Measurements from ENCODE around the gene STAT5B.
A peak's percentile ranks its signal among the peaks of the same experiment; 100 is the strongest.
"Not testable (repeated sequence)": the region's sequence is repeated elsewhere in the genome, so short reads cannot be mapped to it uniquely, and the experiment has no call there.

STAT5B gene

GRCh38 chr17:42276359-42276608 is at the start of gene STAT5B:
Gene STAT5B, minus strand, starts transcription at chr17:42276391. Its CDS starts 44,264 bp downstream, at chr17:42232127.
- no peaks in the 10 kb centered on the region for H3K27me3 ChIP-seq (replicated peaks; ENCODE audit: control insufficient read depth, insufficient read depth, low read length)
- no peak for TF ChIP-seq CTCF (IDR thresholded peaks at IDR 0.05; ENCODE audit: insufficient read depth, low read length, poor library complexity, severe bottlenecking)
- H3K4me3 ChIP-seq (replicated peaks; ENCODE audit: low read depth, low read length) = peak within 1 kb of the TSS; percentile 91
- no peaks in the 10 kb centered on the region for H3K36me3 ChIP-seq (ENCODE audit: control insufficient read depth, insufficient read depth, low read length)
- peak; percentile 83 for DNase-seq (ENCODE audit: extremely low read depth, insufficient read length)

GRCh38 chr17:42325026-42325425 is 48.8 kb upstream of the STAT5B start:
- no peak for TF ChIP-seq CTCF (IDR thresholded peaks at IDR 0.05; ENCODE audit: insufficient read depth, low read length, poor library complexity, severe bottlenecking)
- no peak for DNase-seq (ENCODE audit: extremely low read depth, insufficient read length)
- Histone ChIP-seq H3K36me3 (ENCODE audit: control insufficient read depth, insufficient read depth, low read length) (peaks cover 19% of the 10 kb centered on the region), H3K4me3 (replicated peaks; ENCODE audit: low read depth, low read length) (no peak overlapping the region), H3K27me3 (replicated peaks; ENCODE audit: control insufficient read depth, insufficient read depth, low read length) (no peaks in the 10 kb centered on the region)

GRCh38 chr17:42323268-42323773 is 47.1 kb upstream of the STAT5B start:
- no peak for TF ChIP-seq CTCF (IDR thresholded peaks at IDR 0.05; ENCODE audit: insufficient read depth, low read length, poor library complexity, severe bottlenecking)
- H3K36me3 ChIP-seq (ENCODE audit: control insufficient read depth, insufficient read depth, low read length) = peaks cover 14% of the 10 kb centered on the region
- H3K27me3 ChIP-seq (replicated peaks; ENCODE audit: control insufficient read depth, insufficient read depth, low read length) = no peaks in the 10 kb centered on the region
- H3K4me3 ChIP-seq (replicated peaks; ENCODE audit: low read depth, low read length) = no peak overlapping the region
- no peak for DNase-seq (ENCODE audit: extremely low read depth, insufficient read length)

- peak; percentile 68 for DNase-seq (ENCODE audit: extremely low read depth, insufficient read length)
- peak; percentile 99 for TF ChIP-seq CTCF (IDR thresholded peaks at IDR 0.05; ENCODE audit: insufficient read depth, low read length, poor library complexity, severe bottlenecking)
- no peaks in the 10 kb centered on the region for H3K27me3 ChIP-seq (replicated peaks; ENCODE audit: control insufficient read depth, insufficient read depth, low read length)
- no peak overlapping the region for H3K4me3 ChIP-seq (replicated peaks; ENCODE audit: low read depth, low read length)
- peaks cover 14% of the 10 kb centered on the region for H3K36me3 ChIP-seq (ENCODE audit: control insufficient read depth, insufficient read depth, low read length)
Measured at GRCh38 chr17:42322382-42323267, 46.4 kb upstream of the STAT5B start.

- no peak for DNase-seq (ENCODE audit: extremely low read depth, insufficient read length)
- Histone ChIP-seq H3K27me3 (replicated peaks; ENCODE audit: control insufficient read depth, insufficient read depth, low read length) (no peaks in the 10 kb centered on the region), H3K4me3 (replicated peaks; ENCODE audit: low read depth, low read length) (no peak overlapping the region), H3K36me3 (ENCODE audit: control insufficient read depth, insufficient read depth, low read length) (peaks cover 16% of the 10 kb centered on the region)
- no peak for TF ChIP-seq CTCF (IDR thresholded peaks at IDR 0.05; ENCODE audit: insufficient read depth, low read length, poor library complexity, severe bottlenecking)
Measured at GRCh38 chr17:42321555-42321954, 45.4 kb upstream of the STAT5B start.

GRCh38 chr17:42317967-42318366 is 41.8 kb upstream of the STAT5B start:
- H3K27me3 ChIP-seq (replicated peaks; ENCODE audit: control insufficient read depth, insufficient read depth, low read length); DNase-seq (ENCODE audit: extremely low read depth, insufficient read length); H3K4me3 ChIP-seq (replicated peaks; ENCODE audit: low read depth, low read length): not testable (repeated sequence)
- H3K36me3 ChIP-seq (ENCODE audit: control insufficient read depth, insufficient read depth, low read length) = peaks cover 16% of the 10 kb centered on the region

Measured in GM06990 (cell line).